ENCODE data around the gene SPAG9.

The SPAG9 gene

DNA sequence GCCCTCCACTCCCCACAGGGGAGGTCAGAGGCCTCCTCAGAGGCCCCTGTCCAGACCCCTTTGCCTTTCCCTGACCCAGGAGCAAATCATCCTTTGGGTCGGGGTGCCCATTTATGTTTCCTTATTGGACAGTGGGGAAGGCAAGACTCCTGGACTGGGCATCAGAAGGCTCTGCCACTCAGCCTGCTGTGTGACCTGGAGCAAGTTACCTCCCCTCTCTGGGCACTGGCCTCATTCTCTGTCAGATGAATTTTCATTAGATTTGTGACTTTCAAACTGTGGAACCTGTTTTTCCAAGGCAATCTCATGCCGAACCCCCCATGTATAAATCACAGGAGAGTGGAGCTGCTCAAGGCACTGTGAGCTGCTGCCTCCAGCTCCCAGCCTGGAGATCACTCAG is 207.5 kb downstream of the SPAG9 start:
- DNase-seq = no peak

Data from CD4-positive, alpha-beta T cell treated with Interleukin-17A for 4 hours (primary cell).